IMR-90 (cell line): ENCODE measurements around the gene NLGN1. TPM values are rescaled to one million over a fixed set of nuclear protein-coding genes. Genes with fewer than 3 reads are reported as not detected.

Experiments used
- ATAC-seq: fragments of 200-7000 bp; cut with Tn5 transposase; 2 replicates; pipeline ENCODE4 v1.9.1; 2020; ENCODE audit warnings: low read depth, mild to moderate bottlenecking, moderate library complexity
- BruUV-seq: library from RNA; stranded (reverse); fragments of 400-500 nt; replicated peaks from 2 replicates; lab custom pipeline; 2021; lab: Mats Ljungman, UMichigan
- CTCF ChIA-PET: fragments of 300-600 bp; formaldehyde crosslinking; extraction: SDS; loops from one replicate; lab custom pipeline; 2021; ENCODE audit warnings: antibody characterized with exemption; lab: Yijun Ruan, JAX
- POLR2A ChIA-PET: fragments of 300-600 bp; sonication (Branson Sonifier 250); formaldehyde crosslinking; loops from one replicate; lab custom pipeline; 2022; ENCODE audit warnings: antibody characterized with exemption; ENCODE audit not compliant: unreplicated experiment; lab: Charles Lee
- DNase-seq: peaks from one replicate; pipeline ENCODE4 v3.0.0; 2013
- H2AFZ ChIP-seq: replicated peaks from 2 replicates; pipeline ENCODE3; 2013; ENCODE audit warnings: low read length, mild to moderate bottlenecking; ENCODE audit not compliant: poor library complexity
- H2AK5ac ChIP-seq: 2 replicates; pipeline ENCODE4 v1.6.1; 2013; ENCODE audit warnings: low read depth, low read length, inconsistent platforms
- H2AK9ac ChIP-seq: replicated peaks from 2 replicates; pipeline ENCODE3; 2013; ENCODE audit warnings: mild to moderate bottlenecking, low read depth, low read length, moderate library complexity; ENCODE audit not compliant: poor library complexity
- H2BK120ac ChIP-seq: 2 replicates; pipeline ENCODE4 v1.6.1; 2013; ENCODE audit warnings: low read depth, low read length, inconsistent platforms
- H2BK15ac ChIP-seq: 3 replicates; pipeline ENCODE4 v1.6.1; 2013; ENCODE audit warnings: low read depth, low read length, inconsistent platforms
- H2BK20ac ChIP-seq: 2 replicates; pipeline ENCODE4 v1.6.1; 2013; ENCODE audit warnings: low read depth, mild to moderate bottlenecking, inconsistent platforms, low read length, moderate library complexity
- H2BK5ac ChIP-seq: 2 replicates; pipeline ENCODE4 v1.6.1; 2013; ENCODE audit warnings: mild to moderate bottlenecking, low read depth, low read length, inconsistent platforms; ENCODE audit not compliant: poor library complexity, severe bottlenecking
- H3K14ac ChIP-seq: replicated peaks from 2 replicates; pipeline ENCODE4 v1.6.1; 2013; ENCODE audit warnings: low read depth, low read length, inconsistent platforms
- H3K18ac ChIP-seq: 2 replicates; pipeline ENCODE4 v1.6.1; 2013; ENCODE audit warnings: low read depth, low read length, control low read depth
- H3K23ac ChIP-seq: 2 replicates; pipeline ENCODE4 v1.6.1; 2013; ENCODE audit warnings: low read depth, low read length, inconsistent platforms
- H3K27ac ChIP-seq: 2 replicates; pipeline ENCODE4 v1.5.1; 2013; ENCODE audit warnings: mild to moderate bottlenecking, control low read depth, low read length; ENCODE audit not compliant: insufficient read depth
- H3K27me3 ChIP-seq: 2 replicates; pipeline ENCODE4 v1.6.1; 2013; ENCODE audit warnings: low read length; ENCODE audit not compliant: control insufficient read depth, insufficient read depth
- H3K36me3 ChIP-seq: 2 replicates; pipeline ENCODE4 v1.6.1; 2013; ENCODE audit warnings: low read length, mixed read lengths; ENCODE audit not compliant: control insufficient read depth, insufficient read depth
- H3K4ac ChIP-seq: 2 replicates; pipeline ENCODE4 v1.6.1; 2013; ENCODE audit warnings: low read depth, low read length, inconsistent platforms
- H3K4me1 ChIP-seq: 2 replicates; pipeline ENCODE4 v1.6.1; 2013; ENCODE audit warnings: low read length, mixed read lengths; ENCODE audit not compliant: control insufficient read depth, insufficient read depth
- H3K4me2 ChIP-seq: 2 replicates; pipeline ENCODE4 v1.6.1; 2013; ENCODE audit warnings: low read depth, mild to moderate bottlenecking, control low read depth, low read length, moderate library complexity
- H3K4me3 ChIP-seq: 2 replicates; pipeline ENCODE4 v1.5.1; 2013; ENCODE audit warnings: low read depth, mild to moderate bottlenecking, control low read depth, low read length, moderate library complexity; ENCODE audit not compliant: insufficient read depth
- H3K56ac ChIP-seq: 2 replicates; pipeline ENCODE4 v1.6.1; 2013; ENCODE audit warnings: low read length, inconsistent platforms; ENCODE audit not compliant: insufficient read depth; ENCODE audit errors: extremely low read depth
- H3K79me1 ChIP-seq, 2 experiments: 2 replicates each; pipeline ENCODE4 v1.6.1; 2013; ENCODE audit warnings: low read length in 2 of 2, inconsistent platforms in 1 of 2, low read depth in 1 of 2
- H3K9ac ChIP-seq: 2 replicates; pipeline ENCODE4 v1.6.1; 2013; ENCODE audit warnings: low read depth, low read length, control low read depth
- H3K9me1 ChIP-seq: 2 replicates; pipeline ENCODE4 v1.6.1; 2013; ENCODE audit warnings: low read length, inconsistent platforms; ENCODE audit not compliant: insufficient read depth
- H3K9me3 ChIP-seq: 2 replicates; pipeline ENCODE4 v1.6.1; 2013; ENCODE audit warnings: low read length; ENCODE audit not compliant: control insufficient read depth, insufficient read depth
- H4K20me1 ChIP-seq: 2 replicates; pipeline ENCODE4 v1.6.1; 2013; ENCODE audit warnings: low read length, inconsistent platforms; ENCODE audit not compliant: insufficient read depth
- H4K5ac ChIP-seq: 2 replicates; pipeline ENCODE4 v1.6.1; 2013; ENCODE audit warnings: mild to moderate bottlenecking, low read depth, low read length, control low read depth
- H4K8ac ChIP-seq, 2 experiments: 2 replicates each; pipeline ENCODE4 v1.6.1; 2013; ENCODE audit warnings: low read depth in 2 of 2, low read length in 2 of 2, control low read depth in 1 of 2, inconsistent platforms in 1 of 2
- H4K91ac ChIP-seq: 2 replicates; pipeline ENCODE4 v1.6.1; 2013; ENCODE audit warnings: low read depth, low read length, inconsistent platforms; ENCODE audit not compliant: insufficient read depth
- BHLHE40 ChIP-seq: fragments of 150-350 bp; IDR thresholded peaks from 2 replicates; pipeline ENCODE4 v1.6.1; 2016; ENCODE audit warnings: mild to moderate bottlenecking, low read depth, low read length
- CEBPB ChIP-seq: IDR thresholded peaks from 2 replicates; pipeline ENCODE4 v1.6.1; 2012; ENCODE audit warnings: low read depth, low read length, improper control_type of control experiment
- RFX5 ChIP-seq: IDR thresholded peaks from 2 replicates; pipeline ENCODE4 v1.8.0; 2012; ENCODE audit warnings: low read depth, mild to moderate bottlenecking, low read length, moderate library complexity
- SMC3 ChIP-seq: fragments of 150-350 bp; IDR thresholded peaks from 2 replicates; pipeline ENCODE4 v1.6.1; 2016; ENCODE audit warnings: low read depth, mild to moderate bottlenecking, antibody characterized with exemption, low read length, moderate library complexity
- WGBS, 2 experiments: methylation state at CpG; one replicate each; pipeline versions ENCODE4 v1.1.5 to v1.1.7; 2013; ENCODE audit warnings: missing lambda C conversion rate in 2 of 2; ENCODE audit not compliant: insufficient read length in 1 of 2; ENCODE audit errors: extremely low coverage in 2 of 2; 5-methylcytosine and 5-hydroxymethylcytosine counted together
- dilution Hi-C: fragments of 300-500 bp; cut with HindIII; formaldehyde crosslinking; loops from one replicate; pipeline ENCODE4 v1.14.3; 2018; ENCODE audit warnings: low sequenced_read_pairs; ENCODE audit not compliant: unreplicated experiment
- in situ Hi-C: fragments of 300-500 bp; cut with MboI; formaldehyde crosslinking; loops from 3 replicates; pipeline ENCODE4 v1.14.3; 2019; ENCODE audit warnings: low sequenced_read_pairs, inconsistent platforms, mixed read lengths
- intact Hi-C: fragments of 100-400 bp; cut with micrococcal nuclease; formaldehyde crosslinking; loops from 2 replicates; pipeline ENCODE4 v1.10.0; 2022
- polyA plus RNA-seq, 3 experiments: library from polyadenylated mRNA; depleted of rRNA; stranded (reverse); fragments of >200 nt; gene quantifications; 2 replicates each; pipeline ENCODE4 v1.2.3, GENCODE V29; 2012; ENCODE audit warnings: low replicate concordance in 1 of 3
- total RNA-seq: library from RNA; depleted of rRNA; stranded (reverse); fragments of >200 nt; gene quantifications from 2 replicates; pipeline ENCODE4 v1.2.3, GENCODE V29; 2012

Gene NLGN1
- total and polyA plus RNA-seq, 2 of the 4 experiments (the other 2 are of a cell fraction): 1.8 to 12.5 TPM

DNA sequence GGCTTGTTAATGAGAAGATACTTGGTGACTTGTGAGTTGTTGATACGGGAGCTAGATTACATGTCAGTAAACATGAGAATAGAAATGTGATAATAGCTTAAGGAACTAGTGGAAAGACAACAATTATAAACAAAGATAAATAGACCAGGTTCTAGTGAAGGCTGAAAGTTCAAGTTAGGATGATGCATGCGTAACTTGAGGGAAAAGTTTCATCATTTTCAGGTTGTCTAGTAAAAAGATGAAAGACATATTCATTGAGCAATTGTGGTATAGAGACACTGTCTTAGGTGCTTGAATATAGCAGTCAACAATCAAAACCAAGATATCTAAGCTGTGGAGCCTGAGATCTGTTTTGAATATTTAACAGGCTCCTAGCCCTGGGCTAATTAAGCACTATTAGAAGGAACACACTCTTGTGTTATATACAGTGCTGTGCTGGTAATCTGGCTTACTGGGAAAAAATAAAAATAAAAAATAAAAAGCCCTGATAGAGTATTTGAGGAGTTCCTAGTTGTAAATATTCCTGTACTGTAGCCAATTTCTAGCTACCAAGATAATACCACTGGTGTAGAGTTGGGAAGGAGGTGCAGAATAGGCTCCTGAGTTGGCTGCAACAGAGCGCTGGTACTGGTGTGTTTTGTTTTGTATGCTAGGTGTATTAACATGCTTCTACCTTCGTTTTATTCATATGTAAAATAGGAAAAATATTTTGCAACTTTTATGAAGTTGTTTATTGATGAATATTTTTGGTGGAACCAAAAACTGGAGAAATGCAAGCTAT, 68.5 kb downstream of the NLGN1 start:
- Histone ChIP-seq H3K14ac (no peak overlapping the region), H4K20me1 (no peaks in the 10 kb centered on the region), H3K4ac (no peak overlapping the region), H2AFZ (no peak overlapping the region), H3K56ac (no peak overlapping the region), H3K79me1 (no peaks in the 10 kb centered on the region), H3K9me3 (no peaks in the 10 kb centered on the region), H2BK20ac (no peak overlapping the region), H4K5ac (no peak overlapping the region), H2AK5ac (no peak overlapping the region), H2BK120ac (no peak overlapping the region), H3K9me1 (peaks cover 4% of the 10 kb centered on the region; the same call in 1 of the 2 replicates), H3K36me3 (no peaks in the 10 kb centered on the region), H2BK15ac (no peak overlapping the region), H4K8ac (no peak overlapping the region), H3K27me3 (no peaks in the 10 kb centered on the region), H3K18ac (no peak overlapping the region), H2AK9ac (no peak overlapping the region), H3K23ac (no peak overlapping the region), H3K27ac (no peak overlapping the region), H3K9ac (no peak overlapping the region), H3K4me1 (no peaks in the 10 kb centered on the region), H3K4me2 (no peak overlapping the region), H3K4me3 (no peak overlapping the region), H4K91ac (no peak overlapping the region), H2BK5ac (no peak overlapping the region)
- no TSS peak for BruUV-seq
- POLR2A ChIA-PET: no interaction called here
- CTCF ChIA-PET: no interaction called here
- WGBS, 2 experiments: no CpG with 5 or more reads among the region's 4 CpGs
- ATAC-seq: no peak
- in situ Hi-C loops: no loop called here
- dilution Hi-C loops: no loop called here
- no peak for TF ChIP-seq RFX5
- no peak for TF ChIP-seq BHLHE40
- TF ChIP-seq SMC3: no peak
- no peak for TF ChIP-seq CEBPB
- no peak for DNase-seq
- intact Hi-C loops: no loop called here
